ENCODE measurements around the gene ANKRD42.

DNA sequence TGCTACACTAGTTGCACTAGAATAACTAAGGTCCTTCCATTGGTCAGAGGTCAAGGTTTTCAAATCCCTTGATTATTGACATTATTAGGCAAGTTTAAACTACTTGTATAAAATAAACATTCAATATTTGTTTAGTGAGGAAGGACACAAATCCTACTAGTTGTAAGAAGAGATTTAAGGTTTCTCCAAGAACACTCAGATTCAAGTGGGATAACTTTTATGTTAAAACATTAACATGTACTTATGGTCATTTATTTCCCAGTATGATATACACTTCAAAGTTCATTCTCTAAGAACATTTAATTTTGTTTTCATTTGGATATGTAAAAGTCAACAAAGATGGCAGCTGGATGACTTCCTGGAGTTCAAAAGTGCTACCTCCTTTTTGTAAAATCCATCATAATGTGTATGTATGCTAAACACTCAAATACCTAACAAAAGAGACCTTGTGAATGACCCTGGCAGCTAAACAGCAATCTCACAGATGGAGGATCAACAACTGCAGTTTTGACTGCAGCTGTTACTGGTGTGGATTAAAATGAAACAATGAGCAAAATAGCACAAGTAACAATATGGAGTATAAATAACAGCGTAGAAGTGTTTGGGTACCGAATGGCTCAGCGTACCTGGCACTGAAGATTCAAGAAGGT, 91.1 kb downstream of the ANKRD42 start:
- TF ChIP-seq TBP (optimal IDR thresholded peaks at IDR 0.05; ENCODE audit: low read depth, low read length) (no peak), MAFK (IDR thresholded peaks at IDR 0.05; ENCODE audit: low read length) (no peak), ZNF354B (CRISPR knock-in tag; IDR thresholded peaks at IDR 0.05) (no peak), EP300 (IDR thresholded peaks at IDR 0.05; ENCODE audit: low read length) (no peak), ZNF830 (CRISPR knock-in tag; IDR thresholded peaks at IDR 0.05) (no peak), CTCF (IDR thresholded peaks at IDR 0.05 in 2 of 3, conservative IDR thresholded peaks at IDR 0.05 in 1 of 3; ENCODE audit: insufficient read depth in 2 of 3, low read depth in 1 of 3, low read length in 3 of 3) (no peak), SP1 (CRISPR knock-in tag; IDR thresholded peaks at IDR 0.05) (no peak), IRF1 (CRISPR knock-in tag; IDR thresholded peaks at IDR 0.05; ENCODE audit: borderline replicate concordance) (no peak), ETV5 (CRISPR knock-in tag; IDR thresholded peaks at IDR 0.05; ENCODE audit: low read depth) (no peak), ARNT (IDR thresholded peaks at IDR 0.05) (no peak), CREM (IDR thresholded peaks at IDR 0.05; ENCODE audit: low read depth) (no peak), NRF1 (conservative IDR thresholded peaks at IDR 0.05 in 1 of 2, IDR thresholded peaks at IDR 0.05 in 1 of 2) (no peak), MAZ (CRISPR knock-in tag; conservative IDR thresholded peaks at IDR 0.05 in 1 of 2, IDR thresholded peaks at IDR 0.05 in 1 of 2) (no peak)
